ENCODE data around the gene MRGPRG. TPM values are rescaled to one million over a fixed set of nuclear protein-coding genes. Genes with fewer than 3 reads are reported as not detected.

The MRGPRG gene
- total and polyA plus RNA-seq, 4 donors, result not detected

- 79% methylated on average over 23 of the region's 23 CpGs for WGBS
- no peak overlapping the region for H3K4me3 ChIP-seq (ENCODE audit: low read depth in 1 of 3, low read length in 3 of 3)
- no peaks in the 10 kb centered on the region for H3K36me3 ChIP-seq (ENCODE audit: control insufficient read depth in 4 of 4, insufficient read depth in 3 of 4, low read depth in 1 of 4, low read length in 3 of 4)
- no peak for DNase-seq (ENCODE audit: low spot score)
- H3K27me3 ChIP-seq (ENCODE audit: control insufficient read depth in 4 of 4, insufficient read depth in 4 of 4, low read length in 3 of 4), result peaks cover 0 to 5% (median 0%) of the 10 kb centered on the region in 4 donors
- H3K4me1 ChIP-seq (ENCODE audit: control insufficient read depth in 4 of 4, insufficient read depth in 4 of 4, low read length in 3 of 4), result no peaks in the 10 kb centered on the region
- no peak overlapping the region for H3K9ac ChIP-seq (ENCODE audit: low read depth in 1 of 2, low read length in 2 of 2)
- H3K27ac ChIP-seq (ENCODE audit: low read depth in 1 of 2, low read length in 2 of 2), result no peak overlapping the region
- TF ChIP-seq TAF1 (conservative IDR thresholded peaks at IDR 0.05), result no peak
- no peak for TF ChIP-seq RXRA (IDR thresholded peaks at IDR 0.05)
- no peak for TF ChIP-seq EGR1 (IDR thresholded peaks at IDR 0.05; ENCODE audit: low read depth in 2 of 2)
- no peak for TF ChIP-seq ZBTB33 (IDR thresholded peaks at IDR 0.05)
- no peak for TF ChIP-seq RAD21 (IDR thresholded peaks at IDR 0.05)
- H3K9me3 ChIP-seq (ENCODE audit: control insufficient read depth in 4 of 4, low read length in 3 of 4), result no peaks in the 10 kb centered on the region
Observed at GRCh38 chr11:3228445-3228829, 9.8 kb upstream of the MRGPRG start.

GRCh38 chr11:3227568-3228444, 9.2 kb upstream of the MRGPRG start:
- WGBS, result 87% methylated on average over 46 of the region's 46 CpGs
- Histone ChIP-seq H3K9ac (ENCODE audit: low read depth in 1 of 2, low read length in 2 of 2) (no peak overlapping the region), H3K4me1 (ENCODE audit: control insufficient read depth in 4 of 4, insufficient read depth in 4 of 4, low read length in 3 of 4) (no peaks in the 10 kb centered on the region), H3K27ac (ENCODE audit: low read depth in 1 of 2, low read length in 2 of 2) (no peak overlapping the region), H3K9me3 (ENCODE audit: control insufficient read depth in 4 of 4, low read length in 3 of 4) (no peaks in the 10 kb centered on the region), H3K36me3 (ENCODE audit: control insufficient read depth in 4 of 4, insufficient read depth in 3 of 4, low read depth in 1 of 4, low read length in 3 of 4) (no peaks in the 10 kb centered on the region), H3K4me3 (ENCODE audit: low read depth in 1 of 3, low read length in 3 of 3) (no peak overlapping the region), H3K27me3 (ENCODE audit: control insufficient read depth in 4 of 4, insufficient read depth in 4 of 4, low read length in 3 of 4) (peaks cover 0 to 2% (median 0%) of the 10 kb centered on the region in 4 donors)
- peak; percentile 34 for DNase-seq (ENCODE audit: low spot score)
- TF ChIP-seq SP1 (IDR thresholded peaks at IDR 0.05), result no peak
- TF ChIP-seq GABPA (IDR thresholded peaks at IDR 0.05 in 1 of 2, conservative IDR thresholded peaks at IDR 0.05 in 1 of 2), result no peak
- TF ChIP-seq MAX (IDR thresholded peaks at IDR 0.05), result no peak
- TF ChIP-seq YY1 (IDR thresholded peaks at IDR 0.05), result no peak
- no peak for TF ChIP-seq TAF1 (conservative IDR thresholded peaks at IDR 0.05)
- TF ChIP-seq ATF3 (IDR thresholded peaks at IDR 0.05), result no peak
- no peak for TF ChIP-seq HNF4A (conservative IDR thresholded peaks at IDR 0.05)
- no peak for TF ChIP-seq HNF4G (IDR thresholded peaks at IDR 0.05)
- TF ChIP-seq FOXA2 (IDR thresholded peaks at IDR 0.05), result no peak
- no peak for TF ChIP-seq FOXA1 (IDR thresholded peaks at IDR 0.05)
- TF ChIP-seq ZBTB33 (IDR thresholded peaks at IDR 0.05), result no peak
- TF ChIP-seq RXRA (IDR thresholded peaks at IDR 0.05), result no peak
- no peak for TF ChIP-seq RAD21 (IDR thresholded peaks at IDR 0.05)
- no peak for TF ChIP-seq CTCF (IDR thresholded peaks at IDR 0.05; ENCODE audit: low read depth, low read length, missing input control)
- no peak for TF ChIP-seq JUND (IDR thresholded peaks at IDR 0.05)
